Measurements from ENCODE around the gene CDK5RAP2.

CDK5RAP2 gene

GRCh38 chr9:120541921-120542320 lies 38.0 kb downstream of the CDK5RAP2 start:
- Histone ChIP-seq H3K36me3 (ENCODE audit: insufficient read depth, low read length) (peaks cover 100% of the 10 kb centered on the region), H3K27me3 (ENCODE audit: insufficient read depth, low read length, poor library complexity, severe bottlenecking) (no peaks in the 10 kb centered on the region), H3K4me3 (ENCODE audit: low read length, poor library complexity, severe bottlenecking) (no peak overlapping the region), H4K20me1 (ENCODE audit: insufficient read depth, low read length, poor library complexity, severe bottlenecking) (no peaks in the 10 kb centered on the region), H3K4me1 (ENCODE audit: insufficient read depth, low read length, poor library complexity, severe bottlenecking) (no peaks in the 10 kb centered on the region), H3K9me2 (replicated peaks; ENCODE audit: low read depth, low read length) (no peaks in the 10 kb centered on the region), H3K4me2 (ENCODE audit: low read depth, low read length, poor library complexity, severe bottlenecking) (no peak overlapping the region), H2AFZ (ENCODE audit: low read length) (no peak overlapping the region), H3K9ac (ENCODE audit: low read depth, low read length, poor library complexity, severe bottlenecking) (no peak overlapping the region), H3F3A (ENCODE audit: low read depth) (no peaks in the 10 kb centered on the region), H3K9me3 (ENCODE audit: insufficient read depth, low read depth, low read length) (no peaks in the 10 kb centered on the region), H3K79me2 (ENCODE audit: insufficient read depth, low read length) (no peaks in the 10 kb centered on the region)
- TF ChIP-seq EZH2phosphoT487 (IDR thresholded peaks at IDR 0.05; ENCODE audit: borderline replicate concordance), result no peak
- TF ChIP-seq, protein P1, sequence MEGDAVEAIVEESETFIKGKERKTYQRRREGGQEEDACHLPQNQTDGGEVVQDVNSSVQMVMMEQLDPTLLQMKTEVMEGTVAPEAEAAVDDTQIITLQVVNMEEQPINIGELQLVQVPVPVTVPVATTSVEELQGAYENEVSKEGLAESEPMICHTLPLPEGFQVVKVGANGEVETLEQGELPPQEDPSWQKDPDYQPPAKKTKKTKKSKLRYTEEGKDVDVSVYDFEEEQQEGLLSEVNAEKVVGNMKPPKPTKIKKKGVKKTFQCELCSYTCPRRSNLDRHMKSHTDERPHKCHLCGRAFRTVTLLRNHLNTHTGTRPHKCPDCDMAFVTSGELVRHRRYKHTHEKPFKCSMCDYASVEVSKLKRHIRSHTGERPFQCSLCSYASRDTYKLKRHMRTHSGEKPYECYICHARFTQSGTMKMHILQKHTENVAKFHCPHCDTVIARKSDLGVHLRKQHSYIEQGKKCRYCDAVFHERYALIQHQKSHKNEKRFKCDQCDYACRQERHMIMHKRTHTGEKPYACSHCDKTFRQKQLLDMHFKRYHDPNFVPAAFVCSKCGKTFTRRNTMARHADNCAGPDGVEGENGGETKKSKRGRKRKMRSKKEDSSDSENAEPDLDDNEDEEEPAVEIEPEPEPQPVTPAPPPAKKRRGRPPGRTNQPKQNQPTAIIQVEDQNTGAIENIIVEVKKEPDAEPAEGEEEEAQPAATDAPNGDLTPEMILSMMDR (conservative IDR thresholded peaks at IDR 0.05; ENCODE audit: low read length), result no peak

- no peak overlapping the region for H3K4me2 ChIP-seq (ENCODE audit: low read depth, low read length, poor library complexity, severe bottlenecking)
- H3K27me3 ChIP-seq (ENCODE audit: insufficient read depth, low read length, poor library complexity, severe bottlenecking), result no peaks in the 10 kb centered on the region
- TF ChIP-seq EZH2phosphoT487 (IDR thresholded peaks at IDR 0.05; ENCODE audit: borderline replicate concordance), result no peak
- TF ChIP-seq, protein P1 (conservative IDR thresholded peaks at IDR 0.05; ENCODE audit: low read length), result no peak
- H3K36me3 ChIP-seq (ENCODE audit: insufficient read depth, low read length), result peaks cover 100% of the 10 kb centered on the region
- H4K20me1 ChIP-seq (ENCODE audit: insufficient read depth, low read length, poor library complexity, severe bottlenecking), result no peaks in the 10 kb centered on the region
- no peaks in the 10 kb centered on the region for H3K4me1 ChIP-seq (ENCODE audit: insufficient read depth, low read length, poor library complexity, severe bottlenecking)
- H3F3A ChIP-seq (ENCODE audit: low read depth), result no peaks in the 10 kb centered on the region
- H3K79me2 ChIP-seq (ENCODE audit: insufficient read depth, low read length), result no peaks in the 10 kb centered on the region
- H3K9me2 ChIP-seq (replicated peaks; ENCODE audit: low read depth, low read length), result no peaks in the 10 kb centered on the region
- no peak overlapping the region for H3K4me3 ChIP-seq (ENCODE audit: low read length, poor library complexity, severe bottlenecking)
- no peaks in the 10 kb centered on the region for H3K9me3 ChIP-seq (ENCODE audit: insufficient read depth, low read depth, low read length)
- no peak overlapping the region for H2AFZ ChIP-seq (ENCODE audit: low read length)
- no peak overlapping the region for H3K9ac ChIP-seq (ENCODE audit: low read depth, low read length, poor library complexity, severe bottlenecking)
Observed at GRCh38 chr9:120539951-120540350, 40.0 kb downstream of the CDK5RAP2 start.

DNA sequence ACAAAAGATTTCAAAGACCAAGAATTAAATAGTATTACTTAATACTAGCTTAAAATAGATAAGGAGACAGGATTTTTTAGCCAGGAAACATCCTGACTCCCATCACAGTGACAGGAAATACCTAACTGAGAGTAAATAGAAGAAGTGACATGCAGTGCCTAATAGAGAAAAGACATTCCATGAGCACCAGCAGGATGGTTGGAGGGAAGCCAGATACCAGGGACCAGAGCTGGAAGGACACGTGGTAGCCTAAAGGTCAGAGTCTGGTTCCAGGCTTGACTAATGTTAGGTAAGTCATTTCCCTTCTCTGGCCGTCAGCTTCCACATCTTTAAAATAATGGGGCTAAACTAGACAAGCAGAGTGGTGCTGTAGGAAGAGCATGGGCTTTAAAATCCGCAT lies 41.6 kb downstream of the CDK5RAP2 start:
- Histone ChIP-seq H4K20me1 (ENCODE audit: insufficient read depth, low read length, poor library complexity, severe bottlenecking) (no peaks in the 10 kb centered on the region), H3K36me3 (ENCODE audit: insufficient read depth, low read length) (peaks cover 100% of the 10 kb centered on the region), H3K9me2 (replicated peaks; ENCODE audit: low read depth, low read length) (no peaks in the 10 kb centered on the region), H3K4me1 (ENCODE audit: insufficient read depth, low read length, poor library complexity, severe bottlenecking) (no peaks in the 10 kb centered on the region), H3F3A (ENCODE audit: low read depth) (no peaks in the 10 kb centered on the region), H3K79me2 (ENCODE audit: insufficient read depth, low read length) (no peaks in the 10 kb centered on the region), H3K27me3 (ENCODE audit: insufficient read depth, low read length, poor library complexity, severe bottlenecking) (no peaks in the 10 kb centered on the region), H3K4me2 (ENCODE audit: low read depth, low read length, poor library complexity, severe bottlenecking) (no peak overlapping the region), H3K9me3 (ENCODE audit: insufficient read depth, low read depth, low read length) (no peaks in the 10 kb centered on the region), H2AFZ (ENCODE audit: low read length) (no peak overlapping the region), H3K4me3 (ENCODE audit: low read length, poor library complexity, severe bottlenecking) (no peak overlapping the region), H3K9ac (ENCODE audit: low read depth, low read length, poor library complexity, severe bottlenecking) (no peak overlapping the region)
- TF ChIP-seq EZH2phosphoT487 (IDR thresholded peaks at IDR 0.05; ENCODE audit: borderline replicate concordance), result no peak
- TF ChIP-seq, protein P1 (conservative IDR thresholded peaks at IDR 0.05; ENCODE audit: low read length), result no peak
